Central memory CD4-positive, alpha-beta T cell (primary cell): ENCODE measurements around the gene MICB.
"Not testable (repeated sequence)": the region's sequence is repeated elsewhere in the genome, so short reads cannot be mapped to it uniquely, and the experiment has no call there.

ENCODE experiments used
- DNase-seq: peaks from one replicate; pipeline ENCODE4 v3.0.0; 2022

MICB gene

GRCh38 chr6:31474871-31475286, 23.1 kb upstream of the MICB start:
- no peak for DNase-seq

GRCh38 chr6:31476515-31477139, 21.3 kb upstream of the MICB start:
- no peak for DNase-seq

GRCh38 chr6:31477521-31477920, 20.4 kb upstream of the MICB start:
- no peak for DNase-seq

GRCh38 chr6:31478186-31478950, 19.6 kb upstream of the MICB start:
- DNase-seq, result no peak

- no peak for DNase-seq
Measured at GRCh38 chr6:31479151-31479932, 18.6 kb upstream of the MICB start.

- DNase-seq, result no peak
Measured at GRCh38 chr6:31479933-31480535, 17.9 kb upstream of the MICB start.

GRCh38 chr6:31480574-31480973, 17.4 kb upstream of the MICB start:
- no peak for DNase-seq

- no peak for DNase-seq
Measured at GRCh38 chr6:31483392-31483791, 14.6 kb upstream of the MICB start.

GRCh38 chr6:31485055-31485454, 12.9 kb upstream of the MICB start:
- DNase-seq, result no peak

GRCh38 chr6:31486065-31486837, 11.7 kb upstream of the MICB start:
- DNase-seq, result not testable (repeated sequence)

- not testable (repeated sequence) for DNase-seq
Measured at GRCh38 chr6:31487674-31488073, 10.3 kb upstream of the MICB start.

- DNase-seq, result no peak
Measured at GRCh38 chr6:31489086-31489485, 8.9 kb upstream of the MICB start.

GRCh38 chr6:31490115-31490873, 7.7 kb upstream of the MICB start:
- no peak for DNase-seq

GRCh38 chr6:31493550-31493874, 4.4 kb upstream of the MICB start:
- DNase-seq, result not testable (repeated sequence)

- peak; percentile 58 for DNase-seq
Measured at GRCh38 chr6:31493875-31494694, 3.9 kb upstream of the MICB start.

- DNase-seq, result no peak
Measured at GRCh38 chr6:31495580-31495979, 2.4 kb upstream of the MICB start.

- peak; percentile 11 for DNase-seq
Measured at GRCh38 chr6:31496826-31497225, 1.1 kb upstream of the MICB start.

- no peak for DNase-seq
Measured at GRCh38 chr6:31498748-31499147, 803 bp downstream of the MICB start.

GRCh38 chr6:31499648-31500047, 1.7 kb downstream of the MICB start:
- not testable (repeated sequence) for DNase-seq

GRCh38 chr6:31502586-31502985, 4.6 kb downstream of the MICB start:
- no peak for DNase-seq

GRCh38 chr6:31509036-31509435, 11.1 kb downstream of the MICB start:
- DNase-seq, result not testable (repeated sequence)
